ENCODE data around the gene KIAA1217.
"Not testable (repeated sequence)": the region's sequence is repeated elsewhere in the genome, so short reads cannot be mapped to it uniquely, and the experiment has no call there.

The KIAA1217 gene

GRCh38 chr10:24343686-24344085 is 134.7 kb downstream of the KIAA1217 start:
- DNase-seq, result no peak

- no peak for DNase-seq
Observed at GRCh38 chr10:24344279-24344678, 135.3 kb downstream of the KIAA1217 start.

GRCh38 chr10:24344695-24345463 is 135.9 kb downstream of the KIAA1217 start:
- no peak for DNase-seq

GRCh38 chr10:24346877-24347519 is 138.1 kb downstream of the KIAA1217 start:
- peak; percentile 35 for DNase-seq

- no peak for DNase-seq
Observed at GRCh38 chr10:24349379-24350001, 140.6 kb downstream of the KIAA1217 start.

- no peak for DNase-seq
Observed at GRCh38 chr10:24350070-24350921, 141.4 kb downstream of the KIAA1217 start.

GRCh38 chr10:24350922-24351225 is 141.9 kb downstream of the KIAA1217 start:
- not testable (repeated sequence) for DNase-seq

GRCh38 chr10:24351961-24352360 is 143.0 kb downstream of the KIAA1217 start:
- no peak for DNase-seq

- no peak for DNase-seq
Observed at GRCh38 chr10:24352399-24352798, 143.5 kb downstream of the KIAA1217 start.

- no peak for DNase-seq
Observed at GRCh38 chr10:24353319-24353718, 144.4 kb downstream of the KIAA1217 start.

- no peak for DNase-seq
Observed at GRCh38 chr10:24355056-24355688, 146.2 kb downstream of the KIAA1217 start.

GRCh38 chr10:24357344-24358004 is 148.5 kb downstream of the KIAA1217 start:
- DNase-seq, result no peak

GRCh38 chr10:24358022-24358421 is 149.1 kb downstream of the KIAA1217 start:
- DNase-seq, result no peak

GRCh38 chr10:24360282-24361127 is 151.6 kb downstream of the KIAA1217 start:
- no peak for DNase-seq

GRCh38 chr10:24363070-24363469 is 154.1 kb downstream of the KIAA1217 start:
- no peak for DNase-seq

- DNase-seq, result no peak
Observed at GRCh38 chr10:24367688-24368087, 158.8 kb downstream of the KIAA1217 start.

GRCh38 chr10:24370877-24371276 is 161.9 kb downstream of the KIAA1217 start:
- no peak for DNase-seq

- no peak for DNase-seq
Observed at GRCh38 chr10:24371396-24371795, 162.5 kb downstream of the KIAA1217 start.

GRCh38 chr10:24374134-24374915 is 165.4 kb downstream of the KIAA1217 start:
- no peak for DNase-seq

- no peak for DNase-seq
Observed at GRCh38 chr10:24375510-24375909, 166.6 kb downstream of the KIAA1217 start.

Measured in DMS79 (cell line).